Cardiac septum (tissue), 1 donor: Measurements from ENCODE around the gene UBXN10. TPM values are rescaled to one million over a fixed set of nuclear protein-coding genes. Genes with fewer than 3 reads are reported as not detected.

Experiments
- DNase-seq: peaks from one replicate; pipeline ENCODE4 v3.0.0-alpha.2; 2020; ENCODE audit warnings: low spot score
- intact Hi-C: fragments of 100-400 bp; cut with DNase I; formaldehyde crosslinking; loops from one replicate; pipeline ENCODE4 v1.14.0; 2022
- total RNA-seq: library from RNA; stranded (reverse); fragmentation: NEBNext Ultra II Directional; extraction: Animal tissue kit (Norgen Biotek cat#: 25700); gene quantifications from one replicate; pipeline ENCODE4 v1.2.1, GENCODE V29; 2021
- donor health status: DM: no; HTN: no; CAD: no.

The UBXN10 gene
- total RNA-seq, 1 donor from 2014 or later = 0.30 TPM

DNA sequence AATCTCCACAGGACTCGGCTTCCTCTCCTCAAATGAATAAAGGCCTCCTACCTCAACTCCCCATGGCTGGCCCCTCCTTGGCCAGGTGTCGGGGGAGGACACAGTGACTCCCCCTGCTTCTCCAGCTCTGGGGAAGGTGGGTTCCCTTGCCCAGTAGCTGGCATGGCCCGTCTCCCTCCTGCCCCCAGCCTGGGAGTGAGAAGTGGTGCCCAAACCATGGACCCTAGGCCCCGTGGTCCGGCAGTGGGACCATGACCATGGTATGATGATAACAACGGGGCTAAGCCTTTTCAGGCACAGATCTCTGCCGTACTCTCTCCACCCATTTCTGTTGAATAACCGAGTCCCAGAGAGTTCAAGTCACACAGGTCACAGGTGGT, 35.6 kb upstream of the UBXN10 start:
- no peak for DNase-seq
- intact Hi-C loops = no loop called here

DNA sequence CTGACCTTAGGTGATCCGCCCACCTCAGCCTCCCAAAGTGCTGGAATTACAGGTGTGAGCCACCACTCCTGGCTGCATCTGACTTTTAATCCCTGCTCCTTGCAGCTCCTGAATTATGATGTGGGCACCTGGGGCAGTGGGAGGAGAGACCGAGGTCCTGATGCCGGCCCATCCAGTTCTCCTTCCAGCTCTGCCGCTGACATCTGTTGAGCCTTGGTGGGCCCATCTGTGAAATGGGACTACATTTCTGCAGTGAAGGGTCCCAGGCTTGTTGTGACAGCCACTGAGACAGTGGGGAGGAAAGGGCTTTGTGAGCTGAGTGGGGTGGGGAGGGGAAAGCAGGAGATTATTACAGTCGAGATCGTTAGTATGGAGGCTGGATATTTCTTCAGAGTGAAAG, 34.9 kb upstream of the UBXN10 start:
- intact Hi-C loops = no loop called here
- DNase-seq = no peak

DNA sequence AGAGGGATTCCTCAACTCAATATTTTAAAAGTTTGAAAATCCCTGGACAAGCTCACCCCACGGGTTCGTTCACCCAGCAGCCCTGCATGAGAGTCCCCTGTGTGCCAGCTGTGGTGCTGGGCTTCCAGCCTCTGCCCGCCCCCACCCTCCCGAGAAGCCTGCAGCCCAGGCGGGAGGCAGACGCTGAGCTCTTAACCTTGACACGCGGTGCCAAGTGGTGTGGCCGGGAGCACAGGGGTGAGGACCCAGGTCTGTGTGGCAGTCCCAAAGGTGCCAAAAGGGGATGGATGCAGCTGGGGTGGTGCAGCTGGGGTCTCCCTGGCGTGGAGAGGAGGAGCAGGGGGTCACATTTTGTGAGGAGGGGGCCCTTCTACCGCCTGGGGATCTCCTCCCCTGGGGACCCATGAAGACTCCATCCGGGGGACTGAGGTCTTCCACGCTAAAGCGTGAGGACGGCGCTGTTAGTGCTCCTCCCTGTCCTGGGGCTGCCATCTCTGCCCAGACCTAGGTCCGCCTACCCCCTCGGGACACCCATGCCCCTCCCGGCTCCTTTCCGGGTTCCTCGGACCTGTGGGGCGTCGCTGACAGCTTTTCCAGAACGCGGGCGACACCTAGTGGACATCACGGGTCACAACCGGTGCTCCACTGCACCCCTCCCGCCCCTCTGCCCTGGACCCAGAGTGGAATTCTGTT, 33.8 kb upstream of the UBXN10 start:
- intact Hi-C loops = loop anchor here (1.0 to 2.0 kb wide), 3 partner anchors 51 to 234 kb away; no protein-coding TSS in a partner anchor
- peak; percentile 89 for DNase-seq

- no peak for DNase-seq
- intact Hi-C loops = loop anchor here (1.0 to 2.0 kb wide), 3 partner anchors 52 to 234 kb away; no protein-coding TSS in a partner anchor
Measured at GRCh38 chr1:20152599-20152930, 33.3 kb upstream of the UBXN10 start.

GRCh38 chr1:20153000-20153418, 32.9 kb upstream of the UBXN10 start:
- intact Hi-C loops = loop anchor here (1.0 to 2.0 kb wide), 3 partner anchors 52 to 235 kb away; no protein-coding TSS in a partner anchor
- DNase-seq = peak; percentile 71

GRCh38 chr1:20154301-20154831, 31.5 kb upstream of the UBXN10 start:
- DNase-seq = peak; percentile 72
- intact Hi-C loops = no loop called here

DNA sequence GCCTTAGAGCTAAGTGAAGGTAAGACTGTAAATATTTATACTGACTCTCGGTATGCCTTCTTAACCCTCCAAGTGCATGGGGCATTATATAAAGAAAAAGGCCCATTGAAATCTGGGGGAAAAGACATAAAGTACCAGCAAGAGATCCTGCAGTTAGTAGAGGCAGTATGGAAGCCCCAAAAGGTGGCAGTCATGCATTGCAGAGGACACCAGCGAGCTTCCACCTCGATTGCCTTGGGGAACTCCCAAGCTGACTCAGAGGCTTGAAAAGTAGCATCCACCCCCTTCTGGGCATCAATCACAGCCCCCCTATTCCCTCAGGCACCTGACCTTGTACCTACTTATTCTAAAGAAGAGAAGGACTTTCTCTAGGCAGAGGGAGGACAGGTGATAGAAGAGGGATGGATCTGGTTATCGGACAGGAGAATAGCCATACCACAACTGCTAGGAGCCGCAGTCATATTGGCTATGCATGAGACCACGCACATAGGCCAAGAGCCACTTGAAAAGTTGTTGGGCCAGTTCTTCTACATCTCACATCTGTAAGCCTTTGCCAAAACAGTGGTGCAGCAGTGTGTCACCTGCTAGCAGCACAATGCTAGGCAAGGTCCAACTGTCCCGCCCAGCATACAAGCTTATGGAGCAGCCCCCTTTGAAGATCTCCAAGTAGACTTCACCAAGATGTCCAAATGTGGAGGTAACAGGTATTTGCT, 27.4 kb upstream of the UBXN10 start:
- intact Hi-C loops = no loop called here
- no peak for DNase-seq

- no peak for DNase-seq
- intact Hi-C loops = no loop called here
Measured at GRCh38 chr1:20160034-20160433, 25.9 kb upstream of the UBXN10 start.

DNA sequence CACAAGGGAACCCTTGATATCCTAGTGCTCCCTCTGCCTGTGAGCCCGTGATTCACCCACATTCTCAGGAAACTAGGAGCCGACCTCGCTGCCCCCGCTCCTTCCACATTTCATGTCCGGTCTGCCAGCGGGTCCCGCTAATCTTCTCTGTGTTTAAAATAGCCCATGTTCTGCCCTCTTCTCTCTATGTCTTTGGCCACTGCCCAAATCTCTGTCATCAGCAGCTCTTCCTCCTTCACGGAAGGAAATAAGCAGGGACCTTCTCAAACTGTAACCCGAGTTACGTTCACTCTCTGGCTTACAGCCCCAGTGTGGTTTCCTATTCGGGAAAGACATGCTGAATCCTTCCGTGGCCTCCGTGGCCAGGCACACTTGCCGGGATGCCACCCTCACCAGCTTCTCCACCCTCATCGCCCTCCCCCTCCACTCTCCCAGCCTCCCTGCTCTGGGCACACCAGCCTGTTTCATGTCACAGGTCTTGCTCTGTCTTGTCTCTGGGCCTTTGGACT, 21.1 kb upstream of the UBXN10 start:
- intact Hi-C loops = no loop called here
- no peak for DNase-seq

DNA sequence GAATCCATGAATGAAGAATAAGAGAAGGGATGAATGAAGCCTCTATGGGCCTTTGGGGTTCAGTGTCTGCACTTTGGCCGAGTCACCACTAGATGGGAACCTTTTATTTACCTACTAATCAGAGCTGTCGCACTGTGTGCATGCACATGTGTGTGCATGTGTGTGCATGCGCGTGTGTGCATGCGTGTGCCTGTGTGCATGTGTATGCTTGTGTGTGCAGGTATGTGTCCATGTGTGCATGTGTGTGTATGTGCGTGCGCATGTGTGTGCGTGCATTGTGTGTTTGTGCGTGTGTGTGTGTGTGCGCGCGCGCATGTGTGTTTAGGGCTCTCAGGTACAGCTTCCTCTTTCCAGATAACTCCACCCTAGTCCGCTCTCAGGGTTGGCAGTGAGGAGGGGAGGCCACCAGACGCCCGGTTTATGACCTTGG, 20.4 kb upstream of the UBXN10 start:
- no peak for DNase-seq

GRCh38 chr1:20166051-20166450, 19.8 kb upstream of the UBXN10 start:
- DNase-seq = no peak
- intact Hi-C loops = no loop called here

More for the DNA sequence above, 20.4 kb upstream of the UBXN10 start:
- intact Hi-C loops = no loop called here

DNA sequence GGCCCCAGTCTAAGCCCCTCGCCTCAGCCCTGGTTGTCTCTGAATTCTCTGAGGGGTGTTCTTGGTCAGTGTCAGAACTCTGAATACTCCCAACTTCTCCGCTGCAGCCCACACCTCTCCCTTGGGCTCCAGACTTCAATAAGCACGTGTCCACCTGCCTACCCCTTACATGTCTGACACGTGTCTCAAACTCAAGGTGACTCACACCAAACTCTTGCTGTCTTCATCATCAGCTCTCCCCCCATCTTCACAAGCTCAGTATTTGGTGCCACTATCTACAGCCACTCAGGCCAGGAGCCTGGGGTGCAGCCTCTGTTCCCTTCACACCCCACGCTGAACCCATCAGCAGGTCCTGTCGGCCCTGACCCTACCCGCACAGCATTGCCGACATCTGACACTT, 18.8 kb upstream of the UBXN10 start:
- intact Hi-C loops = no loop called here
- no peak for DNase-seq

DNA sequence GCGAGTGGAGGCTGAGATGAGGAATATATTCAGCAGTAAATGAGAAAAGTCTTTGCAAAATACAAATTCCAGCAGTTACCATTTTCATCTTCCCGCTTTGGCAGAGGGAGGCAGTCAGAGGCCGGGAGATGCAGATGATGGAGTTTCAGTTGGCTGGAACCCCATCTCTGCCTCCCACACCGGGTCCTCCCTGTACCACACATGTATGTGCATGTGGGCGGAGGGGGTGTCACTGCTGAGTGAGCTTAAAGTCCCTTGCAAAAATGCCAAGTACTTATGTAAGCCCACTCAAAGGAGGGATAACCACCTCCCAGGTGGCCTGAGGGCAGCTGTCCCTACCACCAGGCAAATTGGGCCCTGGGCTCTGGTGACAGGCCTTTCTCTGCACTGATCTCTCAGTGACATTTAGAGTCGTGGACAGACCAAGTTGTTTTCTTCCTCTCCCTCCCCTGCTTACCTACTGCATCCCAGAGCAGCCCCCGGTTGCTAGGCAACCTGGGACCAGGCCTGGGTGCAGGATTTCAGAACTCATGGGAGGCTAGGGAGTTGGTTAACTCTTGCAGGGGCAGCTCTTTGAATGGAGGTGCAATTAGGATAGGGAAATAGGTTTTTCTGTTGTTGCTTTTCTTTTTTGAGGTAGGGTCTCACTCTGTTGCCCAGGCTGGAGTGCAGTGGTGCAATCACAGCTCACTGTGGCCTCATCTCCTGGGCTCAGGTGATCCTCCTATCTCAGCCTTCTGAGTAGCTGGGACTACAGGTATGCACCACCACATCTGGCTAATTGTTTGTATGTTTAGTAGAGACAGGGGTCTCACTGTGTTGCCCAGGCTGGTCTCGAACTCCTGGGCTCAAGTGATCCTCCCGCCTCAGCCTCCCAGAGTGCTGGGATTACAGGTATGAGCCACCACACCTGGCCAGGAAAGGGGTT, 17.1 kb upstream of the UBXN10 start:
- intact Hi-C loops = no loop called here
- no peak for DNase-seq

DNA sequence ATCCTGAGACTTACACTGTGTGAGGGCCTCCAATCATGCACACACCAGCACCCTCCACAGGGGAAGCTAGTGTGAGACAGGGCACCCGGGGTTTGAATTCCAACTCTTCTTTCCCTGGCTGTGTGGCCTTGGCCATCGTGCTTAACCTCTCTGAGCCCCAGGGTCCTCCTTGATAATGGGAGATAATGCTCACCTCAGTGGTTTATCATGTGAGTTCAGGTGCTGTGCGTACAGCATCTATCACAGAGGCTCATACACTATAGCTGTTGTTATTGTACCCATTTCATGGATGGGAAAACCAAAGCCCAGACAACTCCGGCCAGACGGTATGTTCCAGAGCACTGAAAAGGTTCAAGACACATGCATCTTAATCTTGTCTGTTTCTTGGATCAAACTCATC, 16.0 kb upstream of the UBXN10 start:
- intact Hi-C loops = no loop called here
- no peak for DNase-seq

- intact Hi-C loops = no loop called here
- DNase-seq = no peak
Measured at GRCh38 chr1:20172033-20172590, 13.8 kb upstream of the UBXN10 start.

DNA sequence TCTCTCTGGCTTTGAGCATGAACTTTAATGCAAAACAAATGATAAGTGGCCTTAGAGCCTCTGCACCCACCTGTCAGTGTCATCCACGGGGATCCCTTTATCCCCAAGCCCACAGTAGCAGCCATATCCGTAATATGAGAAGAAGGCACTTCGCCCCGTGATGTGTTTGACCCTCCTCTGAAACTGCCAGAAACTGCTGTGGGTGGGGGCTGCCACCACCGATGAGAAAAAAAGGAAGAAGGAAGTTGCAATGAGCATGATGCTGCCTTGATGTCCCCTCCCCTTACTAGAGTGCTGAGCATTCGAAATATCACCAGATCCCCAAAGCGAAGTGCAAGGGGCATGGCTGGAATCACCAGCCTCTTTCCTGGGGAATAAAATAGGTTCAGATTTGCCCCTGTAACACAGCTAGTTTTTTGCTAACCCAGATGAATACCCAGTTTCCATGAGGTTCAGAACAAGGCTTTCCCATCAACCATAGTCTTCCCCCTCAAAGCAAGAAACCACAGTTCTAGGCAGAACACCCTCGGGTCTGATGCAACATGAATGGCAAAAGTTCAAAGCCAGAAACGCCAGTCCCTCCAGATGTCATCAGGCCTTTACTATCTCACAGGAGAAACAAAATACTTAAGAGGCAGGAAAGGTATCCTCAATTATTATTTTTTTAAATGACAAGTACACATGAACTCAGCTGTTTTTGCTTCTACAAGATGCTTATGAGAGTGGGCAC, 10.8 kb upstream of the UBXN10 start:
- intact Hi-C loops = no loop called here
- no peak for DNase-seq

GRCh38 chr1:20178634-20179370, 7.1 kb upstream of the UBXN10 start:
- no peak for DNase-seq
- intact Hi-C loops = no loop called here
